ENCODE measurements around the gene CERS1.

Gene CERS1

GRCh38 chr19:18862976-18863842 lies 32.7 kb downstream of the CERS1 start:
- no peak for TF ChIP-seq CTCF (IDR thresholded peaks at IDR 0.05; ENCODE audit: insufficient read depth, low read length, poor library complexity, severe bottlenecking)
- Histone ChIP-seq H3K27me3 (replicated peaks; ENCODE audit: control insufficient read depth, insufficient read depth, low read length) (no peaks in the 10 kb centered on the region), H3K36me3 (ENCODE audit: control insufficient read depth, insufficient read depth, low read length) (peaks cover 60% of the 10 kb centered on the region), H3K4me3 (replicated peaks; ENCODE audit: low read depth, low read length) (no peak overlapping the region)
- no peak for DNase-seq (ENCODE audit: extremely low read depth, insufficient read length)

GRCh38 chr19:18861917-18862316 lies 34.0 kb downstream of the CERS1 start:
- peaks cover 62% of the 10 kb centered on the region for H3K36me3 ChIP-seq (ENCODE audit: control insufficient read depth, insufficient read depth, low read length)
- no peaks in the 10 kb centered on the region for H3K27me3 ChIP-seq (replicated peaks; ENCODE audit: control insufficient read depth, insufficient read depth, low read length)
- no peak for DNase-seq (ENCODE audit: extremely low read depth, insufficient read length)
- H3K4me3 ChIP-seq (replicated peaks; ENCODE audit: low read depth, low read length): no peak overlapping the region
- TF ChIP-seq CTCF (IDR thresholded peaks at IDR 0.05; ENCODE audit: insufficient read depth, low read length, poor library complexity, severe bottlenecking): no peak

GRCh38 chr19:18861235-18861634 lies 34.7 kb downstream of the CERS1 start:
- no peak for DNase-seq (ENCODE audit: extremely low read depth, insufficient read length)
- Histone ChIP-seq H3K36me3 (ENCODE audit: control insufficient read depth, insufficient read depth, low read length) (peaks cover 67% of the 10 kb centered on the region), H3K4me3 (replicated peaks; ENCODE audit: low read depth, low read length) (no peak overlapping the region), H3K27me3 (replicated peaks; ENCODE audit: control insufficient read depth, insufficient read depth, low read length) (no peaks in the 10 kb centered on the region)
- TF ChIP-seq CTCF (IDR thresholded peaks at IDR 0.05; ENCODE audit: insufficient read depth, low read length, poor library complexity, severe bottlenecking): no peak

- no peaks in the 10 kb centered on the region for H3K27me3 ChIP-seq (replicated peaks; ENCODE audit: control insufficient read depth, insufficient read depth, low read length)
- TF ChIP-seq CTCF (IDR thresholded peaks at IDR 0.05; ENCODE audit: insufficient read depth, low read length, poor library complexity, severe bottlenecking): no peak
- H3K36me3 ChIP-seq (ENCODE audit: control insufficient read depth, insufficient read depth, low read length): peaks cover 67% of the 10 kb centered on the region
- no peak overlapping the region for H3K4me3 ChIP-seq (replicated peaks; ENCODE audit: low read depth, low read length)
- no peak for DNase-seq (ENCODE audit: extremely low read depth, insufficient read length)
Measured at GRCh38 chr19:18860725-18861124, 35.2 kb downstream of the CERS1 start.

GRCh38 chr19:18860302-18860700 lies 35.7 kb downstream of the CERS1 start:
- Histone ChIP-seq H3K4me3 (replicated peaks; ENCODE audit: low read depth, low read length) (no peak overlapping the region), H3K36me3 (ENCODE audit: control insufficient read depth, insufficient read depth, low read length) (peaks cover 66% of the 10 kb centered on the region), H3K27me3 (replicated peaks; ENCODE audit: control insufficient read depth, insufficient read depth, low read length) (no peaks in the 10 kb centered on the region)
- no peak for DNase-seq (ENCODE audit: extremely low read depth, insufficient read length)
- no peak for TF ChIP-seq CTCF (IDR thresholded peaks at IDR 0.05; ENCODE audit: insufficient read depth, low read length, poor library complexity, severe bottlenecking)

Data from GM06990 (cell line).